Measurements from ENCODE around the gene XYLT1.

XYLT1 gene

DNA sequence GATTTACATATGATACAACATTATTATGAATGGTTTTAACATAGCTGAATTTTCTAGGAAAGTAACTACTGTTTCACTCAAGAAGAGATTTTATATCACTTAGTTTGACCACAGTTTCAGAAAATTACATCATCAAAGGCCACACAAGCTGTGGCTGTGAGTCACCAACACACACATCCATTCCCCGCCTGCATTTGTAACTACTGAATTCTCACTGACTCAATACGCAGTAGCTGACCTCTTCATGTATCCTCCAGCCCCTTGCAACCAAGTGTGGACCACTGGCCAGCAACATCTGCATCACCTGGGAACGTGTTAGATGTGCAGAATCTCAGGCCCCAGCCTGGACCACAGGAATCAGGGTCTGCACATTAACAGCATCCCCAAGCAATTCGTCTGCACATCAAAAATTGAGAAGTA, 197.6 kb downstream of the XYLT1 start:
- no peak for DNase-seq

DNA sequence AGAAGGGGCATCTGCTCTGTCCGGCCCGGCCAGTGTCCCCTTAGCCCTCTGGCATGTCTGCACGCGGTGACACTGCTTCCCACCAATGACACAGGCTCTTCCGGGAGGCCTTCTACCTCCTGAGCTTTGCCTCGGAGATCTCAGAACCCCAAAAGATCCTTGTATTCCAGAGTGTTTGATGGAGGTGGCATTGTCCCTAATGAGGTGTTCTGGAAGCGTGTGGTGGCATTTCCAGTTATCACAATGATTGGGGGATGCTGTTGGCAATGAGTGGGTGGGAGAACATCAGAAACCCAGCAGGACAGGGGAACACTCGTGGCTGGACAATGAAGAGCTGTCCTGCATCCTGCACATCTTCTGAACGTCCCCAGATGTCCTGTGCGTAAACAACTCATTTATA, 198.0 kb downstream of the XYLT1 start:
- DNase-seq: no peak

DNA sequence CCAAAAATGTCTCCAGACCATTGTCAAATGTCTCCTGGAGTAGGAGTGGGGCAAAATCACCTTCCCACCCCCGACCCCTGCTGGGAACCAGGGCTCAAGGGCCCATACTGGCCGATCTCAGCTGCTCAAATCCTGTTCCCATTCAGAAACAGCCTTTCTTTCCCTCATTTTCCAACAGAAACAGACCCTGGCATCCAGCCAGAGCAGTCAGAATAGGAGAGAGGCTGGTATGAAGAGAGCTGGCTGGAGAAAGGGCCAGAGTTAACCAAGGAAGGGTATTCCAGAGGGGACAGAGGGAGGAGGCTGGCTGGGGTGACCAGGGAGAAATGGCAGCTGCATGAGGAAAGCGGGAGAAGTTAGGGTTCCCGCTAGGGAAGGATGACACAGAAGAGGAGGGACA, 199.1 kb downstream of the XYLT1 start:
- DNase-seq: no peak

DNA sequence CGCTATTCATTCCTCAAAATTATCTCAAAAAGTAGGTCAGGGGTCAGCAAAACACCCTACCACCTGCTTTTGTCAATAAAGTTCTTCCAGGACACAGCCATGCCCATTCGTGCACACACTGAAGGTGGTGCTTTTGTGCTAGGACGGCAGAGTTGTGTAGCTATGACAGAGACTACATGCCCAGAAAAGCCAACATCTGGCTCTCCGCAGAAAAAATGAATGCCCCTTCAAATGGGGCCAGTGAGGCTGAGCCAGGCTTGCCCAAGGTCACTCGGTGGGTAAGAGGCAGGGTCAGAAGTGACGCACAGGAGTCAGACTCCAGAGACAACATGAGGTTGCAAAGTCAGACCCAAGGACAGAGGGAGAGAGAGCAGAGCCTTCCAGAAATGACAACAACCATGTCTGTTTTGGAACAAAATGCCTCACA, 200.1 kb downstream of the XYLT1 start:
- DNase-seq: no peak

DNA sequence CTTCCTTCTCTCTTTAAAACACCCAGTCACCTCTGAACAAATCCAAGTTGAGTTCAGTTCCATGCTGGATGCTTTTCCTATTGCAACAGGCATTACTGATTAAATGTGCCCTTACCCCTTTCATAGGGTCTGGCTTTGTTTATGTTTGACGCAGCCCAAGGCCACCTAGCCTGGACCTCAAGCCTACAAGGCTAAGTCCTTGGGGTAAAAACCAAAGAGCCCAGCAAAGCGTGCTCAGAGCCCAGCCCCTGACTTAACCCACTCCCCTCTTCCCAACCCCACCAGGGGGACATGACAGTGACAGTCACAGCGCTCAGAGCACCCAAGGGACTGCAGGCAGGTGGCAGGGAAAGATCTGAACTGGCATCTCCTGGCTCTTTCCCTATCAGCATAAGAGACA, 200.6 kb downstream of the XYLT1 start:
- no peak for DNase-seq

DNA sequence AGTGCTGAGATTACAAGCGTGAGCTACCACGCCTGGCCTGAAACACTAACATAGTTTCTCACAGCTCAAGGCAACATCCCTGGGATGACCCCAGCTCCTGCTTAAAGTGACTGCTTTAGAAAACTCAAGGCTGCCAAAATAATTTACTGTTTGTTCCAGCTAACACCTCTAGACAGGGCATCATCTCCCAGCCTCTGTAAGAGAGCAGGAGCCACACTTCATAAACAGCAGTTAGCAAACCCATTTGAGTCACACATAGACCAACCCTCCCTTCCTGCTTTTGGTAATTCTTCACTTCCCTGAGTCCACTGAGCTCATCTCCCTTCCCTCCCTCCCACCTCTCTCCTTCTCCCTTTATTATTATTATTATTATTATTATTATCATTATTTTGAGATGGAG, 201.3 kb downstream of the XYLT1 start:
- DNase-seq: no peak

DNA sequence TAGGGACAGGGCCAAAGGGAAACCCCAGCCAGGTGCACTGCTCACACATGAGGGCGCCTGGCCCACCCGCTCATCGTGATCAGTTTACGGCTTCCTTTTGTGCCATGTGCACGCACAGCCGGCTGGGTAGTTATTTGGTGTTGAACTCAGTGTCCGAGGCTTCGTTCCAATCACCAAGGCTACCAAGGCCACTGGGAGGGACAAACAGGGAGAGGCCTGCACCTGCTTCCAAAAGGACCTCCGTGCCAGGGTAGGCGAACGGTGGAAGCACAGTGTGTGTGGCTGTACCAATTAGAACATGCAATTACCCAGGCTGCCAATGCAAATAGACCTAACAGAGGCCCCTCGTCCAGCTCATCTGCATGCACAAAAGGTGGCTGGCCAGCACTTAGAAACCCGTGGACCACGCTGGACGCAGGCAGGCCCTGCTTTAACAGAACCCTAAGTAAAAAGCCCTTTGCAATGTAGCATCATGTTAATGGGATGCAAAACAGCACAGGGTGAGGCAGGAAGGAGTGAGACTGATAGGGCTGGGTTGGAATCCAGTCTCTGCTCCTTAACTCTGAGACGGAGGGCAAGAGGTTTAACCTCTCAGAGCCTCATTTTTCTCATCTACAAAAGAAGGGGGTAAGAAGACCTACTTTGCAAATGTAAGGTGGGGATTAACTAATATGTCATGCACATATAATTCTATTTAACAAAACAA, 204.0 kb downstream of the XYLT1 start:
- DNase-seq: no peak

DNA sequence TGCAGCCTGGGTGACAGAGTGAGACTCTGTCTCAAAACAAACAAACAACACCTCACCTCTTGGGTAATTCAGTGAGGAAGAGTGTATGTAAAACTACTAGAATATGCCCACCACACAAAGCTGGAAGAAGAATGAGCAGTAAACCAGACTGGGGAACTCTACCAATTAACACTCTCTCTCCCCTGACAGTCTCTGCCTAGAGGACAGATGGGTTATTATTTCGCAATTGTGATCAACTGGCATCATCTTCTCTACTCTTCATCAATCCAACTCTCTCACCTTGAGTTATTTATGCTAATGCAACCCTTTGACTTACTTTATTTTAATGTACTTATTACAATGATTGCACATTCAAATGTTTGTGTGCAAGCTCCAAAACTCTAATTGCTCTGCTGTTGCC, 205.6 kb downstream of the XYLT1 start:
- DNase-seq: no peak

DNA sequence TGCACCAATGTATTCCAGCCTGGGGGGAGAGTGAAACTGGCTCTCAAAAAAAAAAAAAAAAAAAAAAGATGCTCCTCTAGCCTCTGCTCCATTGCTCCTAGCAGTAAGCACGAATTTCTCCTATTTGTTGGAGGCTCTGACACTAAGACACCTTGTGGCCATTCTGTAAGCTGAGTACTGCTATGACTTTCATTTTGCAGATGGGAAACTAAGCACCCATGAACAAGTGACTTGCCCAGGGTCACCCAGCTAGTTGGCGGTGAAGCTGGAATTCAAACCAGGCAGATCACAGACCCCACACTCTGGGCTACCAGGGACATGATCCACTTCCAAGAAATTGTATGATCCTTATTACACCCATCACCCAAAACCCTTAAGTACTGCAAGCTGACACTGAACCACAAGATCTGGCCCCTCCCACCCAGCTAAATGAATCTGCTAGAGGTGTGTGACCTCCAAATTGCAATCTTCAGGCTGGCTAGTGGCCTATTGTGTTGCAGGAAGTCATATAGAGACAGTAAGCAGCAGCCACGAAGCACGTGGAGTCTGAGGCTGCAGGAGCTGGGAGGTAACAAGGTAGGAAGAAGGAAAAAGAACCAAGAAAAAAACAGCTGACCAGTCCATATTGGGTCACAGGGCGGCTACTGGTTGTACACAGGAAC, 209.4 kb downstream of the XYLT1 start:
- no peak for DNase-seq

DNA sequence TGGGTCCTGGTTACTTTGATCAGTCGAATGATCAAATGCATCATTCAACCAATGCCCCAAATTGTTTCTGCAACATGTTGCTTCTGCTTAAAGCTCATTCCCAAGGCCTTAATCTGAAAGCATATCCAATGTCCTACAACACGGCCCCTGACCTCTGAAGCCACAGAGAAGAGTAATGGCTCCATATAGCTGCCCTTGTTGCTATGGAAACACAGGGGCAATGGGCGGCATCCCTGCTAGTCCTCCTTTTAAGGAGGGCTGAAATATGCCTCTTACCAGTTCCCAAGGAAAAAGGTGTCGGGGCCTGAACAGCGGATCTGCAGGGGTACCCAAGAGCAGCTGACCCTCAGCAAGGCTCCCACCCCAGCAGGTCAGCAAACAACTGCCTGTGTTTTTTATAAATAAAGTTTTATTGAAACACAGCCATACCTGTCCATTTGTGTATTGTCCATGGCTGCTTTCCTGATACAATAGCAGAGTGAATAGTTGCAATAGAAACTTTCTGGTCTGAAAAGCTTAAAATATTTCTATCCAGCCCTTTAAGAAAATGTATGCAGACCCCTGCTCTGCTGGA, 210.4 kb downstream of the XYLT1 start:
- no peak for DNase-seq

DNA sequence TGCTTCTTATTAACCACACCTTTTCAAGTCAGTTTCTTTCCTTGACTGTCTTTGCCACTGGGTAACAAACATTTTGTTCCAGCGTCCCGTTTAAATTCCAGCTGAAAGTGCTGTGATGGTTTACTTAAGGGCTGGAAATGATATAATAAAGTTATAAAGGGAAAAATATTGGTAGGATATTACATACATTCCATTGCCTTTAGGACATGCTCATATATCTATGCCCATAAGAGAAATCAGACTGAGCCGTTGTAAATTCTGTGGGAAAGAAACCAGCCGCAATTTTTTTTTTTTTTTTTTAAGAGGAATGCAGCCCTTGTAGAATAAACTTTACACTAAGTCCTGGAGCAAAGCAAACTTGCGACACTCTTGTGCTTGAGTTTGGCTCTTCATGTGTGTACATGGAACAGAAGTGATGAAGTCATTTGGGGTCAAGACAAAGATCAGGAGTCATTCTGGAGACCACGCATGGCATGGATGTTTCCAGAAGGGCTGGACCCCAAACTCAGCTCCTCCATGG, 210.9 kb downstream of the XYLT1 start:
- no peak for DNase-seq

DNA sequence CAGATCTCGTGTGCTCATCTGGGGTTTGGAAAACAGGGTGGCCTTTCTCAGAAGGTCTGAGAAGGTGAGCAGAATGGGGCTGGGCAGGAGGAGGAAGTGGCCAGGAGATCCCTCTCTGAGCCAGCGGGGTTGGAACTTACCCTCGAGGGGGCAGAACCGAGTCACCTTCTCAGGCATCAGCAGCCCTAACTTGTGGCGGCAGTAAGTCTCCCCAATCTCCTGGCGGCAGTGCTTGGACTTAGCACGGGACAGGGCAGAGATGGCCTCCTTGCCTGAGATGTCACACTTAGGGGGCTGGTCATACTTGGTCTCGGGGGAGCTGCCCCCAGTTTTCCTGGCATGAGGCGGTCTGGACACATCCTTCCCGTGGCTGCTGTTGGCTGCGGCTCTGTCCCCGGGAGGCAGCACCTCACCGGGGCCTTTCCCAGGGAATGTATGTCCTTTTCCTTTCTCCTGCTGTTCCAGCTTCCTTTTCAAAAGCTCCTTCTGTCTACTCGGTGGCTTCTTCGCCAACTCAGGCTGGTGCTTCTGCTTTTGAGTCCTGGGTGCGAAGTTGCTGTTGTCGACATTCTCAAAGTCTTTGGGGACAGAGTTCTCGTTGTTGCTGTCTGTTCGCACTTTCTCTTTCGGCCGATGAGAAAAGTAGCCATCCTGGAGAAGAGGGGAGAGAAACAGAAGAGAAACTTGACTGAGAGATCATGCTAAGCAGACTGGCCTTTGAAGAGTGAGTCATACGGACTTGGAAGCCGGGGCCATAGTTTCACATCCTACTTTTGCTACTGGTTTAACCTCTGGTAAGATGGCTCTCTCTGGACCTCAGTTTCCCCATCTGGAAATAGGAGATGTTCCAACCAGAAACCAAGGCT, 211.7 kb downstream of the XYLT1 start:
- no peak for DNase-seq

DNA sequence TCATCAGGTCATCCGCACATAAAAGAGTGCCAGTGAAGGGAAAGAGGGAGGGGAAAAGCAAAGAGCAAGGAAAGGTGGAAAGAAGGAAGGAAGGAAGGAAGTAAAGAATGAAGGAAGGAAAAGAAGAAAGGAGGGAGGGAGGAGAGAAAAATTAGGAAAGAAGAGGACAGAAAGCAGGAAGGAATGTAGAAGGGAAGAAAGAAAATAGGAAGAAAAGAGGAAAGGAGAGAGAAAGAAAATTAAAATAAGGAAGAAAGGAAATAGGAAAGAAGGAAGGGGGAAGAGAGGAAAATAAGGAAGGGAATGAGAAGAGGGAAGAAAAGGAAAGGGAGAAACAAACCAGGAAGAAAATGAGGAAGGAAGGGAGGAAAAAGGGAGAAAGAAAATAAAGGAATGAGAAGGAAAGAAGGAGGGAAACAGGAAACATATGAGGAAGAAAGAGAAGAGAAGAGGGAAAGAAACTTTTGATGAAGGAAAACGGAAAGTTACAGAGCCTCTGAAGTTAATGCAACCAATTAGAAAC, 212.6 kb downstream of the XYLT1 start:
- DNase-seq: no peak

DNA sequence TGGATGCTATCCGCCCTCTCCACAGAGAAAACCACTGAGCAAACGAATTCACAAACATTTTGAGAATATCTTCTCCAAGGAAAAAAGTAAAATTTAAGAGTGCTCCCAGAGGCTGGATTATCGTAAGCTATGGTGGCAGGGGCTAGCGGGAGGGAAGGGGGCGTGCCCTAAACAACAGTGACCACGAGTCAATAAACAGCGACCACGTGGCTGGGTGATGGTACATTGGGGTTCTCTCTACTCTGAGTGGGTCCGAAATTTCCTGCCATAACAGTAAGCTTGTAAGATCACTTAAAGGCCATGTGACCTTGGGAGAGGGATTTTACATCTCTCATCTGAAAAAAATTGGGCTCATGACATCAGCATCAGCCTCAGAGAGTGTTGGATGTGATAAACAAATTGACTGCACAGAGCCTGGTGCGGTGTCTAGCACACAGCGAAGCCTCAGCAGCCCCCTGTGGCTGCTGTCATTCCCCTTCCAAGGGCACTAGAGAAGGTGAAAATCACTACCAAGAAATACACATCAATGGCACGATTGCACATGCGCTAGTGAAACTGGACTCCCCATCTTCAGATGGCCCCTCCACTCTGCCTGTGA, 213.2 kb downstream of the XYLT1 start:
- no peak for DNase-seq

DNA sequence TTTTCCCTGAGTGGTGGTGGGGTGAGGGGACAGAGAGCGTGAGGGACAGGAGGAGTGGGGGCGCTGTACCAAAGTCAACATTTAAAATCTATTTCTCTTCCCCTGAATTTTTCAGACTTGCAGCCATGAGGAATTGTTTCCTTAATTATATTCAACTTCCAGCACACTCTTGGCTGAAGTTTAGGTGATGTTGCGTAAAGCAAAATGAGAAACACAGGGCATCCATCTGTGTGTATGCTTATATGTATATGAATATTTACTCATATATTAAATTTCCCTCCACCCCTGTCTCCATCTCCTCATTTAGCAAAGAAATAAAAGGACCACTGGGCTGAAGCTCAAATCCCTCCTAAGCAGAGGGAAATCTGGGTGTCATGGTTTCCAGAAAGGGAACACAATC, 218.1 kb downstream of the XYLT1 start:
- no peak for DNase-seq

DNA sequence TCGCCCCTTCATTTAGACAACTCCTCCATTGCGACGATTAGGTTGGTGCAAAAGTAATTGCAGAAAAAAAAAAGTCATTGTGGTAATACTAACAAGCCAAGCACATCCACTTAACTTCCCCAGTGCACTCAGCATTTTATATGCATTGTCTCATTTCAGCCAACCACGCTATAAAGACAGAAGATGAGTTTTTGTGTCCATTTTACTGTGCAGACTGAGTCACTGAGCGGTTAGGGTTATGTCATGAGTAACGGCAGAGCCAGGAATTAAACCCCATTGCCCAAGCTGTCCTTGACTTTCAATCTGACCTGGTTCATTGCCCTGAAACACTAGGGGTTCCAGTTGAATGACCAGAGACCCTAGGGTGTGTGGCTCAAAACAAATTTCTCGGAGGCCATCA, 218.7 kb downstream of the XYLT1 start:
- DNase-seq: no peak

DNA sequence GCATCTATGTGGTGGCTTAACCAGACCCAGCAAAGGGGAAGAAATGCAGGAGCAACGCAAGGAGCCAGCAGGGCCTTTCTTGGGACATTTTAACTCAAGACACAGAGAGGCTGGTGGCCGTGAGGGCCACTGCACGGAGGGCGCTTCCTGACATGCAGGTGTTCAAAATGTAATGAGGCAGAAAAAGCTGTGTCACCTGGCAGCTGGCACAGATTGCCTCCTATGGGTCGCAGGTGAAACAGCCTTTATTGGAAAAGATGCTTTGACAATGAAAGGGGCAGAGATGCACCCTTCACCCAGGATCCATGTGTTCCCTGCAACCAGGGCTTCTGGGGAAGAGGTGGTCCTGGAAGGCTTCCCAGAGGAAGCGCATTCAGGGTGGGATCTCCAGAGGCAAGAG, 219.3 kb downstream of the XYLT1 start:
- DNase-seq: no peak

DNA sequence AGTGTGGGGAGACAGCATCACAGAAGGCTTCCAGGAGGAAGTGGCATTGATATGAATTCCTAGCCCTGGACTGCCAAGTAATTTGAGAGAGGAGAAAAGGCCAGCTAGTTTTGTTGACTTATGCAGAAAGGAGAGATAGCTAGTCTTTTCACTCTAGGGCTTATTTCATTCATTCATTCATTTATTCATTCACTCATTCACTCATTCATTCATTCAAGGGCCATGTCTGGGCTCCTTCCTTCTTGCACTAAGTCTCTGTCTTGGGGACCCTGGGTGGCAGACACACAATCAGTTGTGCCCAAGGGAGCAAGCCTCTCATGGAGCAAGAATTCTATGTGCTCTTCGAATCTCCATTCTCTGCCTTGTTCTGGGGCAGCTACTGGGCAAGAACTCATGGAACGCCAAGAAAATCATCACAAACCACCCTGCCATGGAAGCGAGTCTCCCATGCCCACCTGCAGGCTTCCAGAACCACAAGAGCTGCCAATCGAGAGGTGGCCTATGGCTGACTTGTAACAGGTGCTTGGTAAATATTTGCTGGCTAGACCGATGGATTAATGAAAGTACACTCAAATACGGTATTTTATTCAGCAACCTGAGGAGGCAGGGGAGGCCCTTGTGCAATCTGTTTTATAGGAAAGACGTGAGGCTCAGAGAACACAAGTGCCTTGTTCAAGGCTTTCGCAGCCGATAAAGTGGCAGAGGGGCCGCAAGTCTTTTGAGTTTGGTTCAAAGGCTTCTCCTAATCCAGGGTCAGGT, 223.6 kb downstream of the XYLT1 start:
- DNase-seq: no peak

DNA sequence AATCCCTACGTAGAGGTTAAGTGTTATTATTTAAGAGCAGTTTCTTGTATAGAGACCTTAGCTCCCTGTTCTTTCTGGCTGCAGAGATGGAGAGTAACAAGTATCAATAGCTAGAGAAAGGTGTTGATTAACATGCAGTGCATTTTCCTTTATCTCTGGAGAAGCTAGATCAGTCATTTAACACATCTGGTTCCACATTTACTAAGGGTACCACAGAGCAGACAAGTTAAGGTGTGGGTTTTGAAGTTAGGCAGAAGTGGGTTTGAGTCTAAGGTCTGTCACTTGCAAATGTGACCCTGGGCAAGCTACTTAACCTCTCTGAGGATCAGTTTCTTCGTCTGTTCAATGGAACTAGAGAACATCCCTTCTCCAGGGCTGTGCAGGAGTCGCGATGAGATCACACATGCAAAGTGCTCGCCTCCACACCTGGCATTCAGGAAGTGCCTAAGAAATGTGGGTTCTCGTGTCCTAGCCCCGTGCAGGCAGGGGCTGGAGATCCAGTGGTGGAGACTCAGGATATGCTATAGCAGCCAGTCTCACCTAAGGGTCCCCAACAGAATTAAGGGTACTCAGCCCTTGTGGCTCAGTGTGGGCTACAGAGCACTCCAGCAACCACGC, 224.4 kb downstream of the XYLT1 start:
- DNase-seq: no peak

DNA sequence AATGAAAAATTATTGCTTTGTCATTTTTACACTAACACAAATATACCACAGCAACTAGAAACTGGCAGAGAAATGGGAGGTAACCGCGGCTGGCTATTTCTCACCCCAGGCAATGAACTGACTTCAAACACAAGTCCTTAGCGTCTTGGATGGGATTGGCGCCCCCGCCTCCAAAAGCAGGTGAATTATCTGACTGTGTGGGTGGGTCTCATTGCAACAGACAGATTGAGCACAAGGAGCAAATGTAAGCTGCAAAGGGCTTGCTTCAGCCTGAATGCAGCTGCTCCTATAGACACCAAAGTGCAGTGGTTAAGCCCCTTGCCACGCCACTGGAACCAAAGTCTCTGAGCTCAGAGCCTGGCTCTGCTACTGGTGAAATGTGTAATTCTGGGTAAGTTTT, 225.0 kb downstream of the XYLT1 start:
- no peak for DNase-seq

DNA sequence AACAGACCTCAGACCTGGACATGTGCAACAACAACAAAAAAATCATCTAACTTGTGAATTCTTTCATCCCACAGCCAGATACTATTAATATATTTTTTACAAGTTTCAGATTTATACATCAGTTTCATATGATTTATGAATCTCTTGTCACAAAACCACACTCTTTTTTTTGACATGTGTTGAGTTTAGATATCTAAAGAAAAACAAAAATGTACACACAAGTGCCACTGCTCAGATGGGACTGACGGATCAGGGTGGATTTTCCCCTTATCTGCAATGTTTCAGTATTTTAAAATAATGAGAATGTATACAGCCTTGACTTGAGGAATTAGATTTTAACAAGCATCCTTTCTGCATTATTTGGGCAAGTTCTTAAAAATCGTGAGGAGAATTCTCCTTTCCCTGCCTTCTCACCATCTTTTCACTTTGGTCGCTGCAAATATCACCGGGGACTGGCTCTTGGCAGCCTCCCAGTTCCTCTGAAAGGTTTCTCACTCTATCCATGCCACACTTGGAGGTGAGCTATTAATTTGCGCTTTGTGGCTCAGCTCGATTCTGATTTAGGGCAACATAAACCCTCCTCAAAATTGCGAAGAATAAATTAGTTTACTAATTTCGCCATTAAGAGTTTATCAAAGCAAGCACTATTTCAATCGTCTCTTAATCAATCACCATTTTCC, 225.7 kb downstream of the XYLT1 start:
- DNase-seq: no peak
